Heart left ventricle (tissue), 13 donors: ENCODE results near the gene EHD1.

ENCODE experiments used
- POLR2A ChIP-seq, 2 donors: fragments of 450-650 bp; IDR thresholded peaks; one replicate each; pipeline ENCODE4 v1.6.1; 2017; ENCODE audit warnings: antibody characterized with exemption in 2 of 2, mild to moderate bottlenecking in 2 of 2, moderate library complexity in 2 of 2
- TF ChIP-seq, protein P1 (sequence below), 12 donors: fragments of 200-600 bp; sonication (generic) in 4 of 12; IDR thresholded peaks; one replicate each; pipeline versions ENCODE4 v1.5.0 to v1.8.0; 2018 to 2022; ENCODE audit warnings: antibody characterized with exemption in 12 of 12, mild to moderate bottlenecking in 5 of 12
- donor health status: ischemic (EF 13 %, LVEDD 7.1; RV severe dilation, severe dysfunction).
- donor health status: DM: no; HTN: yes; CAD: no.
- donor health status: DM: no; HTN: no; CAD: no.
- donor health status: ischemic (EF 25% LVEDD 6.9; RV normal size, moderate dysfunction).
- donor health status: ischemic (EF 25% LVEDD 5.7; RV mildly dilated, moderate dysfunction).
- donor health status: ischemic (EF 35%, LVEDD 5.7; RV mildly dilated, moderate dysfunction).
- donor health status: nonischemic (EF 11% LVEDD 7.7; RV severe dilation, severe dysfunction).
- donor health status: DM: yes; HTN: yes; CAD: no.
- donor health status: PGD.
- donor health status: ischemic (EF 29% LVEDD 5.4; RV normal size, mild dysfunction).
- donor health status: nonischemic (EF 23%, LVEDD 6.1; RV moderate dilation, normal function).

- TF ChIP-seq, protein P1, sequence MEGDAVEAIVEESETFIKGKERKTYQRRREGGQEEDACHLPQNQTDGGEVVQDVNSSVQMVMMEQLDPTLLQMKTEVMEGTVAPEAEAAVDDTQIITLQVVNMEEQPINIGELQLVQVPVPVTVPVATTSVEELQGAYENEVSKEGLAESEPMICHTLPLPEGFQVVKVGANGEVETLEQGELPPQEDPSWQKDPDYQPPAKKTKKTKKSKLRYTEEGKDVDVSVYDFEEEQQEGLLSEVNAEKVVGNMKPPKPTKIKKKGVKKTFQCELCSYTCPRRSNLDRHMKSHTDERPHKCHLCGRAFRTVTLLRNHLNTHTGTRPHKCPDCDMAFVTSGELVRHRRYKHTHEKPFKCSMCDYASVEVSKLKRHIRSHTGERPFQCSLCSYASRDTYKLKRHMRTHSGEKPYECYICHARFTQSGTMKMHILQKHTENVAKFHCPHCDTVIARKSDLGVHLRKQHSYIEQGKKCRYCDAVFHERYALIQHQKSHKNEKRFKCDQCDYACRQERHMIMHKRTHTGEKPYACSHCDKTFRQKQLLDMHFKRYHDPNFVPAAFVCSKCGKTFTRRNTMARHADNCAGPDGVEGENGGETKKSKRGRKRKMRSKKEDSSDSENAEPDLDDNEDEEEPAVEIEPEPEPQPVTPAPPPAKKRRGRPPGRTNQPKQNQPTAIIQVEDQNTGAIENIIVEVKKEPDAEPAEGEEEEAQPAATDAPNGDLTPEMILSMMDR (IDR thresholded peaks at IDR 0.05) = no peak
- no peak for TF ChIP-seq POLR2A (IDR thresholded peaks at IDR 0.05)
Measured at GRCh38 chr11:64805481-64805880, 72.9 kb downstream of the EHD1 start.
